ENCODE results near the gene PROCA1. TPM values are rescaled to one million over a fixed set of nuclear protein-coding genes. Genes with fewer than 3 reads are reported as not detected.
A peak's percentile ranks its signal among the peaks of the same experiment; 100 is the strongest.

Gene PROCA1
- polyA plus RNA-seq, 3 donors, result 0.31 to 8.9 (median 0.78) TPM

DNA sequence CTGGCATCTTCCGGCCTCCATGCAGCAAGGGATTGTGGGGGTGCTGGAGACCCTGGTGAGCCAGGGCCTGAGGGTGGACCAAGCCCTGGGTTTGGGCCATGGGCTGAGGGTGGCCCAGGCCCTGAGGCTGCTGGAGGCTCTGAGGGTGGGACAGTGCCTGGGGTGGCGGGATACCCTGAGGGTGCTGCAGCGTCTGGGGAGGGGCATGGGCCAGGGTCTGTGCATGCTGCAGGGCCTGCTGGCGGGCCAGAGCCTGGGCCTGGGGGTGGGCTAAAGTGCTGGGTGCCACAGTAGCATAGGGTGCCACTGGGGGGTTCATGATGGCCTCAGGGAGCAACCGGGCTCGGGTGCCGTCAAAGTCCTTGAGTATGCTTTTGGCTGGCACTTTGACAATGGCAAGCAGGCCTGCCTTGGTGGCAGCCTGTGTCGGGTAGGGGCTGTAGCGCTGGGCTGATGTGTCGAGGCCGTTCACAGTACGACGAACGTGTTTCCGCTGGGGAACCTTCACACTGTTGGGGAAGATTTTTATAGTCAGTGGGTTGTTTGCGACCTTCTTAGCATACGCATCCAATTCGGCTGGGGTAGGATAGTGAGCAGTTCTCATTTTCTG lies 47.7 kb upstream of the PROCA1 start:
- Histone ChIP-seq H4K20me1 (ENCODE audit: insufficient read depth, low read length) (peaks cover 7% of the 10 kb centered on the region), H3K4me1 (ENCODE audit: control insufficient read depth in 1 of 2, insufficient read depth in 2 of 2, low read length in 2 of 2) (peaks cover 15 to 16% of the 10 kb centered on the region in 2 donors), H2AFZ (ENCODE audit: insufficient read depth, low read depth, low read length, poor library complexity, severe bottlenecking) (no peak overlapping the region), H3K4me3 (replicated peaks in 1 of 3; ENCODE audit: low read depth in 2 of 3, low read length in 3 of 3) (no peak overlapping the region), H3K9ac (ENCODE audit: insufficient read depth, low read length, poor library complexity, severe bottlenecking) (no peak overlapping the region), H3K4me2 (replicated peaks; ENCODE audit: extremely low read depth, low read length, poor library complexity, severe bottlenecking) (no peak overlapping the region), H3K9me3 (replicated peaks in 1 of 2; ENCODE audit: control insufficient read depth in 1 of 2, insufficient read depth in 1 of 2, low read length in 2 of 2) (no peaks in the 10 kb centered on the region), H3K36me3 (replicated peaks in 1 of 2; ENCODE audit: control insufficient read depth in 1 of 2, insufficient read depth in 2 of 2, low read length in 2 of 2) (peaks cover 18 to 35% of the 10 kb centered on the region in 2 donors), H3K27me3 (ENCODE audit: control insufficient read depth in 2 of 2, insufficient read depth in 2 of 2, low read length in 2 of 2) (no peaks in the 10 kb centered on the region), H3K27ac (ENCODE audit: low read depth in 1 of 2, low read length in 2 of 2) (no peak overlapping the region), H3K79me2 (ENCODE audit: insufficient read depth, low read length) (peaks cover 5% of the 10 kb centered on the region)
- peaks cover 0 to 4% (median 0%) of the 10 kb centered on the region in 3 donors for H3K27me3 Mint-ChIP-seq (ENCODE audit: low read depth in 3 of 3)
- H3K27ac Mint-ChIP-seq, result peak overlapping the region in 1 of 7 donors; percentile 51
- H3K9me3 Mint-ChIP-seq, result no peaks in the 10 kb centered on the region
- H3K4me3 Mint-ChIP-seq, result no peak overlapping the region
- H3K36me3 Mint-ChIP-seq, result peaks cover 30 to 39% of the 10 kb centered on the region in 2 donors
- intact Hi-C loops (cut with micrococcal nuclease), result no loop called here
- no peak for DNase-seq
- peaks cover 25% of the 10 kb centered on the region for H3K4me1 Mint-ChIP-seq
- WGBS (ENCODE audit: insufficient coverage), result 98% methylated on average over 16 of the region's 18 CpGs
- TF ChIP-seq, protein P1, sequence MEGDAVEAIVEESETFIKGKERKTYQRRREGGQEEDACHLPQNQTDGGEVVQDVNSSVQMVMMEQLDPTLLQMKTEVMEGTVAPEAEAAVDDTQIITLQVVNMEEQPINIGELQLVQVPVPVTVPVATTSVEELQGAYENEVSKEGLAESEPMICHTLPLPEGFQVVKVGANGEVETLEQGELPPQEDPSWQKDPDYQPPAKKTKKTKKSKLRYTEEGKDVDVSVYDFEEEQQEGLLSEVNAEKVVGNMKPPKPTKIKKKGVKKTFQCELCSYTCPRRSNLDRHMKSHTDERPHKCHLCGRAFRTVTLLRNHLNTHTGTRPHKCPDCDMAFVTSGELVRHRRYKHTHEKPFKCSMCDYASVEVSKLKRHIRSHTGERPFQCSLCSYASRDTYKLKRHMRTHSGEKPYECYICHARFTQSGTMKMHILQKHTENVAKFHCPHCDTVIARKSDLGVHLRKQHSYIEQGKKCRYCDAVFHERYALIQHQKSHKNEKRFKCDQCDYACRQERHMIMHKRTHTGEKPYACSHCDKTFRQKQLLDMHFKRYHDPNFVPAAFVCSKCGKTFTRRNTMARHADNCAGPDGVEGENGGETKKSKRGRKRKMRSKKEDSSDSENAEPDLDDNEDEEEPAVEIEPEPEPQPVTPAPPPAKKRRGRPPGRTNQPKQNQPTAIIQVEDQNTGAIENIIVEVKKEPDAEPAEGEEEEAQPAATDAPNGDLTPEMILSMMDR (IDR thresholded peaks at IDR 0.05), result no peak

DNA sequence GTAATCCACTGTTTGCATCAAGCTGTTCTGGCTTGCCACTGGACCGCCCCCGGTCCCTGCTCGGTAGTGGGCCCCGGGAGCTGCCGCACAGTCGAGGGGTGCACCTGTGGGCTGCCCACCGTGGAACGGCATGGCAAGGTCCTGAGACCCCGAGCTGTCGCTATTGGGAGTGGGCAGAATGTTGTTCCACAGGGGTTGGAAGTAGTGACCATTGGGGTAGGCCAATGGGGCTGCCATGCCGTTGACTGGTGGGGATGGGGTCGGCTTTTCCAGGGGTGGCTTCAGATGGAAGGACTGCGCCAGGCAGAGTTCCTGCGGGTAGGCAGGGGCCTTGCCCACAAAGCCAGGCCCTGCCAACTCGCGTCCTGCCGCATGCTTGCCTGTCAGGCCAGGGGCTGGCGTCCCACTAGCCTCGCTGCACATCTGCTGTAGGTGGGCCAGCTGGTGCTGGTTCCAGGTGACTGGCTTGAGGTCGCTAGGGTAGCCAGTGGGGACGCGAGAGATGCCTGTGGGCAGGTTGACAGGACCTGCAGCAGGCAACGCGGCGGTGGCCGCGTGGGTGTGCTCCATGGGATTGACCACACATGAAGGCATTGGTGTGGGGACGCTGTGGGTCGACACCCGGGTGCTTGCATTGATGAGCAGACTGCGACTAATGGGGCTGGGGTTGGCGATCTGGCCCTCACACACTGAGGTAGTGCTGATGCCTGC lies 46.9 kb upstream of the PROCA1 start:
- H3K27me3 Mint-ChIP-seq (ENCODE audit: low read depth in 3 of 3), result peaks cover 0 to 4% (median 0%) of the 10 kb centered on the region in 3 donors
- Histone ChIP-seq H3K27ac (ENCODE audit: low read depth in 1 of 2, low read length in 2 of 2) (no peak overlapping the region), H3K36me3 (replicated peaks in 1 of 2; ENCODE audit: control insufficient read depth in 1 of 2, insufficient read depth in 2 of 2, low read length in 2 of 2) (peaks cover 18 to 35% of the 10 kb centered on the region in 2 donors), H3K9ac (ENCODE audit: insufficient read depth, low read length, poor library complexity, severe bottlenecking) (no peak overlapping the region), H3K4me1 (ENCODE audit: control insufficient read depth in 1 of 2, insufficient read depth in 2 of 2, low read length in 2 of 2) (peaks cover 15 to 16% of the 10 kb centered on the region in 2 donors), H3K4me2 (replicated peaks; ENCODE audit: extremely low read depth, low read length, poor library complexity, severe bottlenecking) (no peak overlapping the region), H2AFZ (ENCODE audit: insufficient read depth, low read depth, low read length, poor library complexity, severe bottlenecking) (no peak overlapping the region), H3K9me3 (replicated peaks in 1 of 2; ENCODE audit: control insufficient read depth in 1 of 2, insufficient read depth in 1 of 2, low read length in 2 of 2) (no peaks in the 10 kb centered on the region), H3K79me2 (ENCODE audit: insufficient read depth, low read length) (peaks cover 4% of the 10 kb centered on the region), H3K27me3 (ENCODE audit: control insufficient read depth in 2 of 2, insufficient read depth in 2 of 2, low read length in 2 of 2) (no peaks in the 10 kb centered on the region), H4K20me1 (ENCODE audit: insufficient read depth, low read length) (peaks cover 7% of the 10 kb centered on the region), H3K4me3 (replicated peaks in 1 of 3; ENCODE audit: low read depth in 2 of 3, low read length in 3 of 3) (no peak overlapping the region)
- DNase-seq, result no peak
- TF ChIP-seq, protein P1 (IDR thresholded peaks at IDR 0.05), result no peak
- peaks cover 23% of the 10 kb centered on the region for H3K4me1 Mint-ChIP-seq
- 98% methylated on average over 27 of the region's 32 CpGs for whole genome bisulfite sequencing (ENCODE audit: insufficient coverage)
- H3K9me3 Mint-ChIP-seq, result no peaks in the 10 kb centered on the region
- no peak overlapping the region for H3K4me3 Mint-ChIP-seq
- H3K27ac Mint-ChIP-seq, result no peak overlapping the region
- intact Hi-C loops (cut with micrococcal nuclease), result no loop called here
- H3K36me3 Mint-ChIP-seq, result peaks cover 30 to 39% of the 10 kb centered on the region in 2 donors

All from CD14-positive monocyte (primary cell).